Measurements from ENCODE around the gene ZNF48.

The ZNF48 gene

GRCh38 chr16:30444231-30445148 lies 49.3 kb downstream of the ZNF48 start:
- no peak for DNase-seq

GRCh38 chr16:30445149-30445407 lies 49.9 kb downstream of the ZNF48 start:
- DNase-seq: no peak

GRCh38 chr16:30445408-30446202 lies 50.4 kb downstream of the ZNF48 start, which contains the start of gene SEPHS2:
TSS of gene SEPHS2 (minus strand) at chr16:30445874. CDS start at chr16:30445727, 147 bp downstream.
- DNase-seq: peak; percentile 99

- DNase-seq: no peak
Measured at GRCh38 chr16:30446203-30446595, 51.0 kb downstream of the ZNF48 start.

- no peak for DNase-seq
Measured at GRCh38 chr16:30447512-30448226, 52.4 kb downstream of the ZNF48 start.

GRCh38 chr16:30449116-30449435 lies 53.9 kb downstream of the ZNF48 start:
- no peak for DNase-seq
